Measurements from ENCODE around the gene SPHK2.
A peak's percentile ranks its signal among the peaks of the same experiment; 100 is the strongest.

Gene SPHK2

GRCh38 chr19:48633148-48634035 is 14.1 kb downstream of the SPHK2 start:
- H3K9ac ChIP-seq, result peak overlapping the region; percentile 1; the same call in 1 of the 2 replicates
- TF ChIP-seq, protein P1, sequence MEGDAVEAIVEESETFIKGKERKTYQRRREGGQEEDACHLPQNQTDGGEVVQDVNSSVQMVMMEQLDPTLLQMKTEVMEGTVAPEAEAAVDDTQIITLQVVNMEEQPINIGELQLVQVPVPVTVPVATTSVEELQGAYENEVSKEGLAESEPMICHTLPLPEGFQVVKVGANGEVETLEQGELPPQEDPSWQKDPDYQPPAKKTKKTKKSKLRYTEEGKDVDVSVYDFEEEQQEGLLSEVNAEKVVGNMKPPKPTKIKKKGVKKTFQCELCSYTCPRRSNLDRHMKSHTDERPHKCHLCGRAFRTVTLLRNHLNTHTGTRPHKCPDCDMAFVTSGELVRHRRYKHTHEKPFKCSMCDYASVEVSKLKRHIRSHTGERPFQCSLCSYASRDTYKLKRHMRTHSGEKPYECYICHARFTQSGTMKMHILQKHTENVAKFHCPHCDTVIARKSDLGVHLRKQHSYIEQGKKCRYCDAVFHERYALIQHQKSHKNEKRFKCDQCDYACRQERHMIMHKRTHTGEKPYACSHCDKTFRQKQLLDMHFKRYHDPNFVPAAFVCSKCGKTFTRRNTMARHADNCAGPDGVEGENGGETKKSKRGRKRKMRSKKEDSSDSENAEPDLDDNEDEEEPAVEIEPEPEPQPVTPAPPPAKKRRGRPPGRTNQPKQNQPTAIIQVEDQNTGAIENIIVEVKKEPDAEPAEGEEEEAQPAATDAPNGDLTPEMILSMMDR (conservative IDR thresholded peaks at IDR 0.05; ENCODE audit: low read depth, low read length), result no peak
- H2AFZ ChIP-seq (ENCODE audit: low read depth), result no peak overlapping the region
- no peaks in the 10 kb centered on the region for H3K27me3 ChIP-seq (ENCODE audit: insufficient read depth, low read depth)
- H3K4me2 ChIP-seq, result peak overlapping the region; percentile 92
- H3K36me3 ChIP-seq (ENCODE audit: insufficient read depth), result no peaks in the 10 kb centered on the region
- peak overlapping the region; percentile 62 for H3K27ac ChIP-seq
- H3K4me1 ChIP-seq (ENCODE audit: low read depth, poor library complexity, severe bottlenecking), result peaks cover 41% of the 10 kb centered on the region
- H4K20me1 ChIP-seq (ENCODE audit: insufficient read depth), result no peaks in the 10 kb centered on the region
- no peaks in the 10 kb centered on the region for H3K79me2 ChIP-seq (ENCODE audit: insufficient read depth, low read depth)
- no peak overlapping the region for H3K4me3 ChIP-seq (IDR thresholded peaks at IDR 0.05; ENCODE audit: insufficient read depth, low read depth, low read length)

GRCh38 chr19:48634036-48634342 is 14.7 kb downstream of the SPHK2 start:
- Histone ChIP-seq H2AFZ (ENCODE audit: low read depth) (peak overlapping the region; percentile 55; the same call in 1 of the 2 replicates), H3K79me2 (ENCODE audit: insufficient read depth, low read depth) (no peaks in the 10 kb centered on the region), H3K9ac (peak overlapping the region; percentile 1; the same call in 1 of the 2 replicates), H3K4me1 (ENCODE audit: low read depth, poor library complexity, severe bottlenecking) (peaks cover 46% of the 10 kb centered on the region), H3K36me3 (ENCODE audit: insufficient read depth) (no peaks in the 10 kb centered on the region), H3K4me3 (IDR thresholded peaks at IDR 0.05; ENCODE audit: insufficient read depth, low read depth, low read length) (no peak overlapping the region), H3K27ac (peak overlapping the region; percentile 62), H3K4me2 (peak overlapping the region; percentile 92), H4K20me1 (ENCODE audit: insufficient read depth) (no peaks in the 10 kb centered on the region), H3K27me3 (ENCODE audit: insufficient read depth, low read depth) (no peaks in the 10 kb centered on the region)
- TF ChIP-seq, protein P1 (conservative IDR thresholded peaks at IDR 0.05; ENCODE audit: low read depth, low read length), result no peak

DNA sequence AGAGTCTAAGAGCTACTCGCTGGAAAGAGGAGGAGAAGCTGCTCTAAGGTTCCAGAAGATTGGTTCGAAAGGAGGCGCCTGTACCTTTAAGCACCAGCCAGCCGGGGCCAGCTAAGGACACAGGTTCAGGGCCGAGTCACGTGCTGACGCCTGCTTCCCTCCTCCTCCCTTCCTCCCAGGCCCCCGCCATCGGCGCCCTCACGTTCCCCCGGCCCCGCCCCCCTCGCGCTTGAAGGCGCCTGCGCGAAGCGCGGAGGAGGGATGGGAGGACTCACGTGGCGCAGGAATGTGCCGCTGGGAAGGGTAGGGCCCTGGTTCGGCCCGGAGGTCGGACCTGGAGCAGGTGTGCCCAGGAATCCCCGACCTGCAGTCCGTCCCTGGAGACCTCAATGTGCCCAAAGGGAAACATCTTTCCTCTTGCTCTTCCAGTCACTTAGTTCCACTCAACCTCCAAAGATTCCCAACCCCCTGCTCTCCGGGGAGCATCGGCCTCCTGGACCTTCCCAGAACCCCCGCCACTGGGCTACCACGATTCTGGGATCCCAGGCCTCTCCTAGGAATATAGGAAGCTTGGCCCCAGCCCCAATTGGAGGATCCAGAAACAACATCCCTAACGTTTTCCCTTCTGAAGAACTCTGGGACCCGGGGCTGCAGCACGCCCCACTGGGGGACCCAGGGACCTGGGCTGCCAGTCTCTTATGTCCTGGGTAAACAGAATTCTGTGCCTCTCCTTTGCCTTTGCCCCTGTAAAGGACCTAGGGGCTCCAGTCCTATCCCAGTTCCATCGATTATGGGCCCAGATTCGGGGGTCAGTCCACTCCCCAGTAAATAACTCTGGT is 15.3 kb downstream of the SPHK2 start:
- H3K9ac ChIP-seq, result peak overlapping the region; percentile 34; the same call in 1 of the 2 replicates
- no peaks in the 10 kb centered on the region for H3K36me3 ChIP-seq (ENCODE audit: insufficient read depth)
- peak overlapping the region; percentile 62 for H3K27ac ChIP-seq
- no peaks in the 10 kb centered on the region for H3K79me2 ChIP-seq (ENCODE audit: insufficient read depth, low read depth)
- no peak overlapping the region for H3K4me3 ChIP-seq (IDR thresholded peaks at IDR 0.05; ENCODE audit: insufficient read depth, low read depth, low read length)
- H3K4me1 ChIP-seq (ENCODE audit: low read depth, poor library complexity, severe bottlenecking), result peaks cover 46% of the 10 kb centered on the region
- peak overlapping the region; percentile 55; the same call in 1 of the 2 replicates for H2AFZ ChIP-seq (ENCODE audit: low read depth)
- no peaks in the 10 kb centered on the region for H3K27me3 ChIP-seq (ENCODE audit: insufficient read depth, low read depth)
- no peaks in the 10 kb centered on the region for H4K20me1 ChIP-seq (ENCODE audit: insufficient read depth)
- H3K4me2 ChIP-seq, result peak overlapping the region; percentile 92
- TF ChIP-seq, protein P1 (conservative IDR thresholded peaks at IDR 0.05; ENCODE audit: low read depth, low read length), result no peak

- Histone ChIP-seq H3K4me1 (ENCODE audit: low read depth, poor library complexity, severe bottlenecking) (peaks cover 46% of the 10 kb centered on the region), H4K20me1 (ENCODE audit: insufficient read depth) (no peaks in the 10 kb centered on the region)
Observed at GRCh38 chr19:48635263-48635965, 16.1 kb downstream of the SPHK2 start.

More at GRCh38 chr19:48635263-48635965, 16.1 kb downstream of the SPHK2 start:
- Histone ChIP-seq H3K27ac (peak overlapping the region; percentile 62), H3K27me3 (ENCODE audit: insufficient read depth, low read depth) (no peaks in the 10 kb centered on the region), H3K79me2 (ENCODE audit: insufficient read depth, low read depth) (no peaks in the 10 kb centered on the region), H2AFZ (ENCODE audit: low read depth) (peak overlapping the region; percentile 55; the same call in 1 of the 2 replicates), H3K4me3 (IDR thresholded peaks at IDR 0.05; ENCODE audit: insufficient read depth, low read depth, low read length) (no peak overlapping the region), H3K4me2 (peak overlapping the region; percentile 99), H3K36me3 (ENCODE audit: insufficient read depth) (no peaks in the 10 kb centered on the region), H3K9ac (peak overlapping the region; percentile 49; the same call in 1 of the 2 replicates)
- TF ChIP-seq, protein P1 (conservative IDR thresholded peaks at IDR 0.05; ENCODE audit: low read depth, low read length), result no peak
